ENCODE results near the gene COX5A.
"Not testable (repeated sequence)": the region's sequence is repeated elsewhere in the genome, so short reads cannot be mapped to it uniquely, and the experiment has no call there.

Gene COX5A

GRCh38 chr15:74902295-74903075, 35.4 kb downstream of the COX5A start:
- Histone ChIP-seq H3K9ac (ENCODE audit: insufficient read length) (no peak overlapping the region), H3K27ac (peak overlapping the region; percentile 4; the same call in 1 of the 2 replicates), H3K9me3 (ENCODE audit: low read depth, low read length) (no peaks in the 10 kb centered on the region), H3K36me3 (ENCODE audit: insufficient read depth, low read length) (peaks cover 62% of the 10 kb centered on the region), H3K4me3 (no peak overlapping the region)
- TF ChIP-seq FOXP2 (optimal IDR thresholded peaks at IDR 0.05; ENCODE audit: control extremely low read depth, extremely low read length, insufficient read depth) (no peak), EZH2 (IDR thresholded peaks at IDR 0.05) (no peak), POLR2AphosphoS5 (IDR thresholded peaks at IDR 0.05; ENCODE audit: borderline replicate concordance, low read depth, low read length) (no peak)
- DNase-seq (ENCODE audit: low read depth, low spot score) = no peak

- H3K36me3 ChIP-seq (ENCODE audit: insufficient read depth, low read length) = peaks cover 62% of the 10 kb centered on the region
- peak; percentile 40 for DNase-seq (ENCODE audit: low read depth, low spot score)
Observed at GRCh38 chr15:74901612-74902063, 36.2 kb downstream of the COX5A start.

GRCh38 chr15:74897300-74897701, 40.6 kb downstream of the COX5A start:
- no peak for TF ChIP-seq EZH2 (IDR thresholded peaks at IDR 0.05)
- no peak; the same call in 1 of the 2 replicates for TF ChIP-seq POLR2AphosphoS5 (IDR thresholded peaks at IDR 0.05; ENCODE audit: borderline replicate concordance, low read depth, low read length)
- no peak for TF ChIP-seq FOXP2 (optimal IDR thresholded peaks at IDR 0.05; ENCODE audit: control extremely low read depth, extremely low read length, insufficient read depth)
- DNase-seq (ENCODE audit: low read depth, low spot score) = no peak
- no peaks in the 10 kb centered on the region for H3K9me3 ChIP-seq (ENCODE audit: low read depth, low read length)
- no peak overlapping the region for H3K9ac ChIP-seq (ENCODE audit: insufficient read length)
- H3K27ac ChIP-seq = no peak overlapping the region
- peaks cover 48% of the 10 kb centered on the region for H3K36me3 ChIP-seq (ENCODE audit: insufficient read depth, low read length)
- no peak overlapping the region for H3K4me3 ChIP-seq

More at GRCh38 chr15:74901612-74902063, 36.2 kb downstream of the COX5A start:
- TF ChIP-seq EZH2 (IDR thresholded peaks at IDR 0.05) (no peak), FOXP2 (optimal IDR thresholded peaks at IDR 0.05; ENCODE audit: control extremely low read depth, extremely low read length, insufficient read depth) (no peak), POLR2AphosphoS5 (IDR thresholded peaks at IDR 0.05; ENCODE audit: borderline replicate concordance, low read depth, low read length) (no peak)
- Histone ChIP-seq H3K4me3 (no peak overlapping the region), H3K9ac (ENCODE audit: insufficient read length) (no peak overlapping the region), H3K9me3 (ENCODE audit: low read depth, low read length) (no peaks in the 10 kb centered on the region), H3K27ac (peak overlapping the region; percentile 4; the same call in 1 of the 2 replicates)

- no peak overlapping the region for H3K27ac ChIP-seq
Observed at GRCh38 chr15:74896316-74896715, 41.6 kb downstream of the COX5A start.

GRCh38 chr15:74895830-74896229, 42.0 kb downstream of the COX5A start:
- TF ChIP-seq FOXP2 (optimal IDR thresholded peaks at IDR 0.05; ENCODE audit: control extremely low read depth, extremely low read length, insufficient read depth) (no peak), EZH2 (IDR thresholded peaks at IDR 0.05) (no peak), POLR2AphosphoS5 (IDR thresholded peaks at IDR 0.05; ENCODE audit: borderline replicate concordance, low read depth, low read length) (no peak)
- no peak for DNase-seq (ENCODE audit: low read depth, low spot score)
- H3K9me3 ChIP-seq (ENCODE audit: low read depth, low read length) = no peaks in the 10 kb centered on the region
- H3K36me3 ChIP-seq (ENCODE audit: insufficient read depth, low read length) = peaks cover 43% of the 10 kb centered on the region
- no peak overlapping the region for H3K9ac ChIP-seq (ENCODE audit: insufficient read length)
- H3K4me3 ChIP-seq = no peak overlapping the region
- H3K27ac ChIP-seq = no peak overlapping the region

More at GRCh38 chr15:74896316-74896715, 41.6 kb downstream of the COX5A start:
- TF ChIP-seq POLR2AphosphoS5 (IDR thresholded peaks at IDR 0.05; ENCODE audit: borderline replicate concordance, low read depth, low read length) (no peak), FOXP2 (optimal IDR thresholded peaks at IDR 0.05; ENCODE audit: control extremely low read depth, extremely low read length, insufficient read depth) (no peak), EZH2 (IDR thresholded peaks at IDR 0.05) (no peak)
- no peak for DNase-seq (ENCODE audit: low read depth, low spot score)
- H3K4me3 ChIP-seq = no peak overlapping the region
- H3K9me3 ChIP-seq (ENCODE audit: low read depth, low read length) = no peaks in the 10 kb centered on the region
- H3K9ac ChIP-seq (ENCODE audit: insufficient read length) = no peak overlapping the region
- H3K36me3 ChIP-seq (ENCODE audit: insufficient read depth, low read length) = peaks cover 47% of the 10 kb centered on the region

GRCh38 chr15:74894383-74894782, 43.5 kb downstream of the COX5A start:
- DNase-seq (ENCODE audit: low read depth, low spot score); H3K9ac ChIP-seq (ENCODE audit: insufficient read length); H3K27ac ChIP-seq; H3K4me3 ChIP-seq; H3K9me3 ChIP-seq (ENCODE audit: low read depth, low read length): not testable (repeated sequence)
- peaks cover 29% of the 10 kb centered on the region; the same call in 1 of the 2 replicates for H3K36me3 ChIP-seq (ENCODE audit: insufficient read depth, low read length)

GRCh38 chr15:74893627-74894026, 44.2 kb downstream of the COX5A start:
- no peak overlapping the region for H3K27ac ChIP-seq
- H3K9ac ChIP-seq (ENCODE audit: insufficient read length) = no peak overlapping the region
- no peak for DNase-seq (ENCODE audit: low read depth, low spot score)
- H3K9me3 ChIP-seq (ENCODE audit: low read depth, low read length) = no peaks in the 10 kb centered on the region
- H3K36me3 ChIP-seq (ENCODE audit: insufficient read depth, low read length) = peaks cover 23% of the 10 kb centered on the region; the same call in 1 of the 2 replicates
- TF ChIP-seq EZH2 (IDR thresholded peaks at IDR 0.05) (no peak), POLR2AphosphoS5 (IDR thresholded peaks at IDR 0.05; ENCODE audit: borderline replicate concordance, low read depth, low read length) (no peak), FOXP2 (optimal IDR thresholded peaks at IDR 0.05; ENCODE audit: control extremely low read depth, extremely low read length, insufficient read depth) (no peak)
- H3K4me3 ChIP-seq = no peak overlapping the region

- no peak overlapping the region for H3K9ac ChIP-seq (ENCODE audit: insufficient read length)
- H3K36me3 ChIP-seq (ENCODE audit: insufficient read depth, low read length) = peaks cover 20% of the 10 kb centered on the region; the same call in 1 of the 2 replicates
Observed at GRCh38 chr15:74892931-74893330, 44.9 kb downstream of the COX5A start.

More at GRCh38 chr15:74892931-74893330, 44.9 kb downstream of the COX5A start:
- Histone ChIP-seq H3K9me3 (ENCODE audit: low read depth, low read length) (no peaks in the 10 kb centered on the region), H3K27ac (no peak overlapping the region), H3K4me3 (no peak overlapping the region)
- TF ChIP-seq EZH2 (IDR thresholded peaks at IDR 0.05) (no peak), POLR2AphosphoS5 (IDR thresholded peaks at IDR 0.05; ENCODE audit: borderline replicate concordance, low read depth, low read length) (no peak), FOXP2 (optimal IDR thresholded peaks at IDR 0.05; ENCODE audit: control extremely low read depth, extremely low read length, insufficient read depth) (no peak)
- no peak for DNase-seq (ENCODE audit: low read depth, low spot score)

Data from SK-N-MC (cell line).